HG02943 (cell line): ENCODE results near the gene FOXP1.

Experiments
- ATAC-seq: cut with Tn5 transposase; IDR thresholded peaks from one replicate; pipeline ENCODE4 v1.9.1; 2021; ENCODE audit warnings: mild to moderate bottlenecking, low read depth, moderate library complexity; ENCODE audit not compliant: unreplicated experiment

FOXP1 gene

GRCh38 chr3:71491154-71491752, 92.3 kb downstream of the FOXP1 start:
- no peak for ATAC-seq

- no peak for ATAC-seq
These were observed 92.8 kb downstream of the FOXP1 start for GRCh38 chr3:71490692-71491091.

GRCh38 chr3:71489315-71489761, 94.2 kb downstream of the FOXP1 start:
- ATAC-seq: no peak

- no peak for ATAC-seq
These were observed 94.6 kb downstream of the FOXP1 start for GRCh38 chr3:71488882-71489281.

GRCh38 chr3:71488391-71488809, 95.1 kb downstream of the FOXP1 start:
- no peak for ATAC-seq

GRCh38 chr3:71487418-71487817, 96.1 kb downstream of the FOXP1 start:
- no peak for ATAC-seq

- no peak for ATAC-seq
These were observed 96.7 kb downstream of the FOXP1 start for GRCh38 chr3:71486831-71487230.

- no peak for ATAC-seq
These were observed 97.6 kb downstream of the FOXP1 start for GRCh38 chr3:71485896-71486295.

- no peak for ATAC-seq
These were observed 99.1 kb downstream of the FOXP1 start for GRCh38 chr3:71484452-71484851.

- no peak for ATAC-seq
These were observed 99.5 kb downstream of the FOXP1 start for GRCh38 chr3:71484047-71484446.

GRCh38 chr3:71482771-71483170, 100.8 kb downstream of the FOXP1 start:
- no peak for ATAC-seq

- no peak for ATAC-seq
These were observed 105.0 kb downstream of the FOXP1 start for GRCh38 chr3:71478568-71478967.

GRCh38 chr3:71476950-71477349, 106.6 kb downstream of the FOXP1 start:
- ATAC-seq: no peak

GRCh38 chr3:71469138-71469435, 114.4 kb downstream of the FOXP1 start:
- ATAC-seq: no peak

GRCh38 chr3:71468311-71469137, 115.0 kb downstream of the FOXP1 start:
- ATAC-seq: no peak

GRCh38 chr3:71466483-71466882, 117.0 kb downstream of the FOXP1 start:
- no peak for ATAC-seq

GRCh38 chr3:71465371-71466036, 118.0 kb downstream of the FOXP1 start:
- no peak for ATAC-seq

GRCh38 chr3:71464613-71465012, 118.9 kb downstream of the FOXP1 start:
- no peak for ATAC-seq

- ATAC-seq: no peak
These were observed 119.9 kb downstream of the FOXP1 start for GRCh38 chr3:71463617-71464016.

- no peak for ATAC-seq
These were observed 120.9 kb downstream of the FOXP1 start for GRCh38 chr3:71462586-71462985.

- ATAC-seq: no peak
These were observed 121.6 kb downstream of the FOXP1 start for GRCh38 chr3:71461749-71462483.
